ENCODE results near the gene FARSB.

- TF ChIP-seq CTCF (IDR thresholded peaks at IDR 0.05; ENCODE audit: insufficient read depth, low read depth, low read length) (no peak), EZH2 (IDR thresholded peaks at IDR 0.05; ENCODE audit: insufficient read depth, low read length) (no peak)
Observed at GRCh38 chr2:222595581-222595980, 60.3 kb downstream of the FARSB start.
